Measurements from ENCODE around the gene FBRS. TPM values are rescaled to one million over a fixed set of nuclear protein-coding genes. Genes with fewer than 3 reads are reported as not detected.

Gene FBRS
- total and polyA plus RNA-seq, 2 of the 8 experiments (the other 6 are each of a cell fraction or from before 2014, with no cell fraction given): 2.4 to 13.9 TPM

- no peak overlapping the region for H3K14ac ChIP-seq (ENCODE audit: insufficient read length)
- no peaks in the 10 kb centered on the region for H3K9me3 ChIP-seq (ENCODE audit: insufficient read depth in 2 of 2, low read depth in 1 of 2, low read length in 1 of 2)
- H3K18ac ChIP-seq (ENCODE audit: extremely low read depth, low read length): no peak overlapping the region
- ChIA-PET POLR2A (ENCODE audit: partially characterized antibody) (interaction anchor here (1.5 kb wide), 1 partner anchor 11 kb away, joined by 4 read pairs; no protein-coding TSS in a partner anchor), CTCF (ENCODE audit: partially characterized antibody) (interaction anchor here (1.0 to 2.7 kb wide), 4 partner anchors 14 to 28 kb away, joined by 3 to 12 read pairs (median 6); no protein-coding TSS in a partner anchor)
- H3K23me2 ChIP-seq (ENCODE audit: low read depth, low read length): no peaks in the 10 kb centered on the region
- 88% methylated on average over 6 of the region's 7 CpGs; no CpG with 5 or more reads in 1 of the 2 experiments for WGBS, 2 experiments (ENCODE audit: extremely low coverage in 1 of 2, insufficient coverage in 1 of 2, insufficient read length in 1 of 2, insufficient replicate concordance in 2 of 2, low coverage in 1 of 2, low lambda C conversion rate in 2 of 2, missing lambda C conversion rate in 1 of 2)
- H3K23ac ChIP-seq (ENCODE audit: insufficient read length): no peak overlapping the region
- no peak overlapping the region for H2BK120ac ChIP-seq (replicated peaks; ENCODE audit: low read depth, low read length)
- H2AFZ ChIP-seq (ENCODE audit: low read length): no peak overlapping the region
- no peak overlapping the region for H2BK15ac ChIP-seq (ENCODE audit: low read length)
- TF ChIP-seq, protein P1, sequence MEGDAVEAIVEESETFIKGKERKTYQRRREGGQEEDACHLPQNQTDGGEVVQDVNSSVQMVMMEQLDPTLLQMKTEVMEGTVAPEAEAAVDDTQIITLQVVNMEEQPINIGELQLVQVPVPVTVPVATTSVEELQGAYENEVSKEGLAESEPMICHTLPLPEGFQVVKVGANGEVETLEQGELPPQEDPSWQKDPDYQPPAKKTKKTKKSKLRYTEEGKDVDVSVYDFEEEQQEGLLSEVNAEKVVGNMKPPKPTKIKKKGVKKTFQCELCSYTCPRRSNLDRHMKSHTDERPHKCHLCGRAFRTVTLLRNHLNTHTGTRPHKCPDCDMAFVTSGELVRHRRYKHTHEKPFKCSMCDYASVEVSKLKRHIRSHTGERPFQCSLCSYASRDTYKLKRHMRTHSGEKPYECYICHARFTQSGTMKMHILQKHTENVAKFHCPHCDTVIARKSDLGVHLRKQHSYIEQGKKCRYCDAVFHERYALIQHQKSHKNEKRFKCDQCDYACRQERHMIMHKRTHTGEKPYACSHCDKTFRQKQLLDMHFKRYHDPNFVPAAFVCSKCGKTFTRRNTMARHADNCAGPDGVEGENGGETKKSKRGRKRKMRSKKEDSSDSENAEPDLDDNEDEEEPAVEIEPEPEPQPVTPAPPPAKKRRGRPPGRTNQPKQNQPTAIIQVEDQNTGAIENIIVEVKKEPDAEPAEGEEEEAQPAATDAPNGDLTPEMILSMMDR (IDR thresholded peaks at IDR 0.05; ENCODE audit: control extremely low read depth in 1 of 3, insufficient read depth in 1 of 3, low read depth in 1 of 3, low read length in 3 of 3): no peak
- no peak for TF ChIP-seq RNF2 (IDR thresholded peaks at IDR 0.05; ENCODE audit: borderline replicate concordance, low read depth, low read length, missing control alignments, poor library complexity, severe bottlenecking)
- TF ChIP-seq TEAD4 (IDR thresholded peaks at IDR 0.05; ENCODE audit: low read depth, low read length): no peak
- no peak for TF ChIP-seq CBX5 (IDR thresholded peaks at IDR 0.05; ENCODE audit: low read depth, low read length)
- TF ChIP-seq ATF3 (IDR thresholded peaks at IDR 0.05; ENCODE audit: insufficient read depth, low read depth, low read length): no peak
- TF ChIP-seq JUN (IDR thresholded peaks at IDR 0.05; ENCODE audit: low read depth, low read length): no peak
- no peak for TF ChIP-seq RAD21 (IDR thresholded peaks at IDR 0.05 in 1 of 2, conservative IDR thresholded peaks at IDR 0.05 in 1 of 2; ENCODE audit: low read depth in 2 of 2, low read length in 2 of 2)
- TF ChIP-seq SUZ12 (IDR thresholded peaks at IDR 0.05; ENCODE audit: low read length): no peak
- TF ChIP-seq SP1 (IDR thresholded peaks at IDR 0.05; ENCODE audit: low read depth, low read length): no peak
- no peak for TF ChIP-seq CHD2 (IDR thresholded peaks at IDR 0.05; ENCODE audit: low read length)
- no peak overlapping the region for H3K9ac ChIP-seq (replicated peaks in 1 of 4; ENCODE audit: extremely low read depth in 1 of 4, low read depth in 3 of 4, low read length in 3 of 4)
- no peak overlapping the region for H3K56ac ChIP-seq (replicated peaks; ENCODE audit: insufficient read length, low read depth, low read length)
- no peaks in the 10 kb centered on the region for H3K79me1 ChIP-seq (ENCODE audit: low read depth, low read length)
- H3K79me2 ChIP-seq (ENCODE audit: control insufficient read depth in 1 of 2, insufficient read depth in 2 of 2, low read length in 2 of 2): no peaks in the 10 kb centered on the region
- no peak overlapping the region for H2AK5ac ChIP-seq (ENCODE audit: low read depth, low read length)
- H3K4ac ChIP-seq (replicated peaks; ENCODE audit: insufficient read length, low read depth, low read length): no peak overlapping the region
- H3K4me1 ChIP-seq (replicated peaks in 1 of 4; ENCODE audit: control insufficient read depth in 3 of 4, insufficient read depth in 4 of 4, low read length in 3 of 4): no peaks in the 10 kb centered on the region
- no peak overlapping the region for H2BK12ac ChIP-seq (ENCODE audit: low read depth, low read length)
- H3K27ac ChIP-seq (ENCODE audit: low read depth, low read length): no peak overlapping the region
- H4K5ac ChIP-seq (ENCODE audit: insufficient read length, low read depth, low read length): no peak overlapping the region
- no peak overlapping the region for H3K4me2 ChIP-seq (ENCODE audit: insufficient read depth in 1 of 2, low read depth in 2 of 2, low read length in 2 of 2)
- H3K27me3 ChIP-seq (replicated peaks in 1 of 4; ENCODE audit: control insufficient read depth in 3 of 4, extremely low read depth in 1 of 4, insufficient read depth in 3 of 4, low read length in 3 of 4): peaks cover 22 to 83% (median 54%) of the 10 kb centered on the region in 4 experiments
- no peak overlapping the region for H2BK20ac ChIP-seq (ENCODE audit: low read length)
- FAIRE-seq (no peak), DNase-seq (ENCODE audit: low read depth in 1 of 2, low spot score in 2 of 2) (no peak)
- H2BK5ac ChIP-seq (ENCODE audit: low read depth, low read length): no peak overlapping the region
- no peak overlapping the region for H3K4me3 ChIP-seq (ENCODE audit: extremely low read depth in 1 of 4, insufficient read depth in 2 of 4, low read depth in 3 of 4, low read length in 4 of 4)
- peaks cover 17 to 53% of the 10 kb centered on the region in 2 experiments for H4K20me1 ChIP-seq (replicated peaks in 1 of 2; ENCODE audit: control insufficient read depth in 1 of 2, insufficient read depth in 2 of 2, low read length in 2 of 2)
- no peak overlapping the region for H4K91ac ChIP-seq (replicated peaks; ENCODE audit: insufficient read length, low read length)
- H4K8ac ChIP-seq (ENCODE audit: extremely low read depth, insufficient read depth, low read length): no peak overlapping the region
- H3K36me3 ChIP-seq (ENCODE audit: control insufficient read depth in 2 of 4, insufficient read depth in 4 of 4, low read length in 3 of 4): peaks cover 0 to 19% (median 2%) of the 10 kb centered on the region in 4 experiments; a peak in 5 of 8 replicates
Observed at GRCh38 chr16:30666681-30667080, 8.4 kb downstream of the FBRS start.
